GM19463 (cell line): Measurements from ENCODE around the gene CIAPIN1.

Experiments
- ATAC-seq: cut with Tn5 transposase; IDR thresholded peaks from one replicate; pipeline ENCODE4 v1.9.1; 2021; ENCODE audit warnings: mild to moderate bottlenecking, moderate library complexity; ENCODE audit not compliant: unreplicated experiment

The CIAPIN1 gene

DNA sequence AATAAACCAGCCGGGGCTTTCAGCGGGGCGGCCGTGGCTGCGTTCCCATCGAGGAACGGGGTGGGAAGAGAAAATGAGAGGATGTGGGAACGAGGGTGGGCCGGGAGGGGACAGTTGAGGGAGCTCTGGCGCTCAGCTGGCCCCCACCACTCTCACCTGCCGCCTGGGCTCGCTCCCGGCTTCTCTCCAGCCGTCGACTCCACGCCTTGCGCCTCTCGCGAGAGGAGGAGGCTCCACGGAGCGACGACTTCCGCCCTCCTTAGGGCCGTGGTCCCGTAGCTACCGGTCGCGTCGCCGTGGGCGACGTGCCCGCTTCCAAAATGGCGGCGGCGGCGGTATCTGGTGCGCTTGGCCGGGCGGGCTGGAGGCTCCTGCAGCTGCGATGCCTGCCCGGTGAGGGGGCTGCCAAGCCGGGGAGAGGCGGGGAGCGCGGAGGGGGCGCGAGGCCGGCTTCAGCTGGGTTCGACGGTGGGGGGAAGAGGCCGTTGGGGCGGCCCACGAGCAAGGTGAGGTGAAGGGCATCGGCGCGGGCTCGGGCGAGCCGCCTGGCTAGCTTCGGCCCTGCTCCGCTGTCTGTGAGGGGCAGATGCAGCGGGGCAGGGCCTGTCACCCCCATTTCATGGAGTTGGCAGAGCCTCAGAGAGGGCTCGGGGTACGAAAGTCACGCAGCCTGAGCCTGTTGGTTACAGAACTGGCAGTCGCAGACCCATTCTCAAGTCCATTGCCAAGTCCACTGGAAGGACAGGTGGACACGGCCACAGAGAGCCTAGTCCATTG, at the start of gene CIAPIN1, which contains the start of gene COQ9:
Gene CIAPIN1, minus strand, starts transcription at position 200 of the 777 bp plus-strand sequence. CDS start 6,457 bp downstream, outside the sequence.
Gene COQ9, plus strand, starts transcription at position 294 of the 777 bp plus-strand sequence. Its CDS starts 27 bp downstream, at position 321.
- peak; percentile 99 for ATAC-seq

DNA sequence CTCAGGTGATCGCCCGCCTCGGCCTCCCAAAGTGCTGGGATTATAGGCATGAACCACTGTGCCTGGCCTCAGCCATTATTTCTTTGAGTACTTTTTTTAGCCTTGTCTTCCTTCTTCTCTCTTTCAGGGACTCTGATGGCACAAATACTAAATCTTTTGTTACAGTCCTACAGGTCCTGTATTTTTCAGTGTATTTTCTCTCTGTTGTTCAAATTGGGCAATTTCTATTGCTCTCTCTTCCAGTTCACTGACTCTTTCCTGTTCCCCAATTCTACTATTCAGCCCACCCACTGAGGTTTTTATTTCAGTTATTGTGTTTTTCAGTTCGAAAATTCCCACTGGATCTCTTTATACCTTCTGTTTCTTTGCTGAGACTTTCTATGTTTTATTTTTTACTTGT, 46.6 kb upstream of the CIAPIN1 start:
- ATAC-seq: no peak

DNA sequence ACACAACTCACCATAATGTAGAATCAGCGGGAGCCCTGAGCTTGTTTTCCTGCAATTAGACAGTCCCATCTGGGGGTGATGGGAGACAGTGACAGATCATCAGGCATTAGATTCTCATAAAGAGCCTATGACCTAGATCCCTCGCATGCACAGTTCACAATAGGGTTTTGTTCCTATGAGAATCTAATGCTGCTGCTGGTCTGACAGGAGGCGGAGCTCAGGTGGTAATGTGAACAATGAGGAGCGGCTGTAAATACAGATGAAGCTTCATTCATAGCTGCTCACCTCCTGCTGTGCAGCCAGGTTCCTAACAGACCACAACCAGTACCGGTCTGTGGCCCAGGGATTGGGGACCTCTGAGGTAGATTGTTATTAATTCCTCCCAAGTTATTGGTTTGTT, 42.0 kb upstream of the CIAPIN1 start:
- no peak for ATAC-seq

DNA sequence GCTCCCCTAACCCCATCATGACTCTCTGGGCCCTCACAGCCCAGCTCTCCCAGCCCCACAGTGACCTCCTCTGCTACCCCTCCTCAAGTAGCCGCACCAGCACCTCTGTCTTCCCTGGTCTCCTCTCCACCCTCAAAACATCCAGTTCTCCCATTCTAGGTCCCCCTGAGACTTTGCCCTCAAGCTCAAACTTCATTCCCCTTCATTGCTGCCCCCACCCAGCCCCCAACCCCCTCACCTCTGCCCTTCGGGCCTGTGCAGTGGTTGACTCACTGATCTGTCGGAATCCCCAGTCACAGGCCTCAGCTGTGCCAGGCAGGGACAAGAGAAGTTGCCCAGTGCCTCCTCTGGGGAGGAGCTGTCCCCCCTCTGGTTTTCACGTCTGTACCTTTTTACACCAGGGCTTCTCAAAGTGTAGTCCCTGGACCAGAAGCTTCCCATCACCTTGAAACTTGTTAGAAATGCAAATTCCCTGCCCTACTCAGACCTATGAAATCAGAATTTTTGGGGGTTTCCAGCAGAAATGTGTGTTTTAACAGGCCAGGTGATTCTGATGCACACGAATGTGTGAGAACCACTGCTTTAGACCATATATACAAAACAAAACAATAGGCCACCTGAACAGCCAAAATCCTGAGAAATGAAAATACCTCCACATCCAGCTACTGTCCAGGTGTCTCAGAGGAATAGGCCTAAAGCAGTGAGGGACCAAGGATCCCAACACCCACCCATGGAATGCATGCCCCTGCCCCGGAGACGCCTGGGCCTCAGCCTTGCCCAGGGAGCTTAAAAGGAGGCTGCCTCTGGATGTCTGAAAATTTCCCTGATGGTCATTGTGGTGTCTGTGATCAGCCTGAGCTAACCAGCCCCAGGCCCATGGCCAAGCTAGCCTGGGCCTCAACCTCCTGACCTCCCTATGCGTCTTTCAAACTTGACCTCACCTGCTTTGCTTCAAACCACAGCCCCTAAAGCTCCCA, 40.0 kb upstream of the CIAPIN1 start:
- ATAC-seq: no peak

DNA sequence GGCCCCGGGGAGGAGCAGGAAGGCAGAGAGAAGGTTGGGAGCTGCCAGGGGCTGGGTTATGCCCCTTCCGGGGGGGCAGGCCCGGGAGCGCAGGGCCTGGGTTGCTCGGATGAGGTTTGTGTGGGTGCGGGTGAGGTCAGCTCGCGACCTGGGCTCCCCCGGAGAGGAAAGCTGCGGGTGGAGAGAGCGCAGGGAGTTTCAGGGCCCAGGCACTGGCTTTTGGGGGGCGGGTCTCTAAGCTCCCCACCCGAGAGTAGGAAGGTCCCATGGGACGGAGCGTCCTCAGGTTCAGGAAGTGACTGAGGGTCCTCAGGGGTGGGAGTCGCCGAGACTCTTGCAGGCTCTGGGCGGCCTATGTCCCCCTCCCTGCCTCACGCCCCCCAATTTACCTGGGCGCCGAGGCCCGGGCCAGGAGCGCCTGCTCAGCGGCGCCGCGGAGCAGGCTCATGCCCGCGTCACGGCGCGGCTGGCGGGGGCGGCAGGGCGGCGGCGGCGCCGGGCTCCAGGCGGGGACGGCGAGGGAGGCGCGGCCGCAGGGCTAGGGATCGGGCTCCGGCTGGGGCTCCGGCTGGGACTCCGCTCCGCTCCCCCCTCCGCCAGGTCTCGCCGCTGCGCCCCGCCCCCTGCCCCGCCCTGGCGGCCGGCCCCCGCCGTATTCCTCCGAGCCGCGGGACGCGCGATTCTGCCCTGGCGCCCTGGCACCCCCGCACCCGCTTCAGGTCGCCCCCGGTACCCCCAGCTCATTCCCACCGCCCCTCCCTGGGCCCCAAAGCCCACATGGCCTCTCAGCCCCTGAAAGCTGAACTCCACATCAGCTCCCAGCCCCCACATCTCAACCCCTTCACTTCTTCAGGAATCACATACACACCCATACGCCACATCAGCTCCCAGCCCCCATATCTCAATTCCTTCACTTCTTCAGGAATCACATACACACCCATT, 39.0 kb upstream of the CIAPIN1 start, which contains the start of gene DOK4:
Gene DOK4, minus strand, starts transcription at position 578 of the 942 bp plus-strand sequence. CDS start 6,986 bp downstream, outside the sequence.
- ATAC-seq: peak; percentile 93

DNA sequence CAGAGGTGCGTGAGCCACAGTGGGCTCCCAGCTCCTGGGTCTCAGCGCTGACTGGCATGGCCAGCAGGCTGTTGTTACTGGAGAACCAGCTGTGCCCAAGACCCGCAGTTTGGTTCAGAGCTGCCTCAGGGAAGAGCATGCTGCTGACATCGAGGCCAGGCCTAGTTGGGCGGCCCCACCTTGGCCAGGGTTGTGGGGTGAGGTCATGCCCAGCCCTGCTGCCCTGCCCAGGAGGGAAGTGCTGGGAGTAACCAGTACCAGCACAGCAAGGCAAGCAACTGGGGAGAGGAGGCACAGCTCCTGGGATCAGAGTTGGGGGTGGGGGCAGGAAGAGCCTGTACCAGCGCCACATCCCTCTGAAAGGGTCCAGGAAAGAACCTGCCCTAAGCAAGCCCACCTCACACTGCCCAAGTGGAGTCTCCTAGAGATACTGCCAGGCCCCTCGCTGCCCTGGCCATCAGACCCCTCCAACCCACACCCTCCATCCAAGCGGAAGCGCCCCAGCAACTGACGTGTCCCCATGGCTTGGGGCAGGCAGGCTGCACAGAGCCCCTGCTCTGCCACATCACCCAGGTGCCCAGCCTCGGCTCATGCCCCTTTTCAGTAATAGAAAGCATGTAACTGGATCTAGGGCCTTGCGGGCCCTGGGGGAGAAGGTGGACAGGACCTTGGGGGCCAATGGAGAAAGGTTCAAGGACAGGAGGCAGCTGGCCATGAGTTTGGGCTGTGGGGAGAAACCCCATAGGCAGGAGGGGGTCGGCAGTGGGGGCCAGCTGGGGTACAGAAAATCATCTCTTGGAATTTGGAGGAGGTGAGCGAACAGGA, 38.1 kb upstream of the CIAPIN1 start:
- no peak for ATAC-seq

DNA sequence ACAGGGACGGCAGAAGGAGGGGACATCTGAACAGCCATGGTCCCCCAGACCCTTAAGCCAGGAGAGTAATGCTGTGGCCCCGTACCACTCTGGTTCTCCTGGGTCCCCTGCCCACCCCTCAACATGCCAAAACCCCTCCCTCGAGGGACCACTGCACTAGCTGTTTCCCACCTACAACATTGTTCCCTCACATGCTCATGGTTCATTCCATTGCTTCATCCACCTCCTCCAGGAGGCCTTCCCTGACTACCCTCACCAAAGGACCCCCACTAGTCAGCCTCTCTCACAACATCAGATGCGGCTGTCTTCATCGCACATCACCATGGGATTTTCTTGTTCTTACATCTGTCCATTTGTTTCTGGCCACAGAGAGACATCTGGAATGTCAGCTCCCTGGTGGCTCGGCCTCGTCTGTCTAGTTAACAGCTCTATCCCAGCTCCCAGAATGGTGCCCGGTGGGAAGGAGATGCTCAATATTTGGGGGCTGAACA, 37.4 kb upstream of the CIAPIN1 start:
- ATAC-seq: no peak

DNA sequence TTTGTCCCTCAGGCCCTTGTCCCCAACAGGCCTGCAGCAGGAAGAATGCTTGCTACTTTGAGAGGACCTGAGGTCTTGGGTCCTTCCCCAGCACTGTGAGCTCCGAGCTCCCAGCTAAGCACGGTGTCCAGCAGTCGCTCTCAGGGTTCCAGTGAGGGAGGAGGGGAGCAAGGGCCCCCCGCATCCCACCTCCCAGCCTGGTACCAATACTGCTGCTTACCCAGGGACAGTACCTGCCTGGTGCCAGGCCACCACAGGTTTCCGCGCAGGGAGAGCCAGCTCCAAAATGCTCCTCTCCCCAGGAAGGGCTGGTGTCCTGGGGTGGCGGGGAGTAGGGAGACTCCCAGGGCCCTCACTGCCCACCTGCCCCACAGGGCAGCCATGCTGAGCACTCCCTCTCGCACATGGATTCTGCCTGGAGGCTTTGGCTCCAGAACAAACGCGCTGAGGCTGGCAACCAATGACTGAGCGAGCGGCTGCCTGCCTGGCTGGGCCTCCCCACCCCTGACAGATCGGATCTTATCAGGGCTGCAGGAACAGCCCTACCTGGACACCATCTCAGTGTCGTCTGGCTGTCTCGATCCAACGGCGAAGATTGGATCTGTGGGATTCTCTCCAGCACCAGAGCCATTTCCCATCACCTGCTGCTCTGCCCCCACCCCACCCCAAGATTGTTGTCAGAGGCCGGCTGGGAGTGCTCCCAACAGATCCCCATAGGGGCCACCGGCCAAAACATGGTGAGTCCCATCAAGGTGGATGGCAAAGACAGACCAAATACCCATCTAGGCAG, 36.7 kb upstream of the CIAPIN1 start:
- ATAC-seq: no peak

DNA sequence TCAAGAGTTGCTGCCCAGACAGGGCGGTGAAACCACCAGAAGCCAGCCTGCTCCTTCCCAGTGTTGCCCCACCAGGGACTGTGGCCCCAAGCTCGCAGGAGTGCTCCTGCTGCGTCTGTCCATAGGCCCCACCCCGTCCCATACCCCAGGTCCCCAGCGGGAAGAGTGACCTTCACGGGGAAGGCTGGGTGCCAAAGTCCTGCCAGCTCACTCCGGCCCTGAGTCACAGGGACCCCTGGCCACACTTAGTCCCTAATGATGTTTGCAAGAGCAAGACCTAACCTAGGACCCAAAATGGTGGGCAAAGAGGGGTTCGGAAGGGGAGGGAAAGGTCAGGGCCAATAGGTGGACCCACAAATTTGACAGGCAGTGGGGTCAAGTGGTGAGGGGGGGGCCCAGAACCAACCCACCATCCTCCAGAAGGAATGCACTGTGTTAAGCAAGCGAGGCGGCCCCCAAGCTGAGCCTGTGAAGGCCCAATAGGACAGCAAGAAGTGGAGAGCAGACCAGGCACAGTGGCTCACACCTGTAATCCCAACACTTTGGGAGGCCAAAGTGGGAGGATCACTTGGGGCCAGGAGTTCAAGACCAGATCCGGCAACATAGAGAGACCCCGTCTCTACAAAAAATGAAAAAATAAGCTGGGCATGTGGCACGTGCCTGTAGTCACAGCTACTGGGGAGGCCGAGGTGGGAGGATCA, 35.8 kb upstream of the CIAPIN1 start:
- ATAC-seq: no peak

DNA sequence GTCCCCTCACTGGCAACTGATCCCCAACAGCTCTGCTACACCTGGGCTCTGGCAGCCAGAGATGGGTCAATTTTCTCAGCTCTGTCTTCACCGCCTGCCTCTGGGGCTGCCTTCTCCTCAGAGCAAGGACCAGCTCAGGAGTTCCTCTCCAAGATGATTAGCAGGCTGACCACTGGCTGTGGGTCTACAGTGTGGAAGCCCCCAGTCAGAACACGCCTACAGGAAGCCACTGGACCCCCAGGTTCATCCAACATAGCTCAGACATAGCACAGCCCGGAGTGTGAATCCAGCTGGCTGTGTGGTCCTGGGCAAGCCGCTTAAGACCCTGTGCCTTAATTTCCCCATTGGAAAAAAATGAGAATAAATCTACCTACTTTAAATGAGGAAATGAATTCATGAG, 34.2 kb upstream of the CIAPIN1 start:
- no peak for ATAC-seq

DNA sequence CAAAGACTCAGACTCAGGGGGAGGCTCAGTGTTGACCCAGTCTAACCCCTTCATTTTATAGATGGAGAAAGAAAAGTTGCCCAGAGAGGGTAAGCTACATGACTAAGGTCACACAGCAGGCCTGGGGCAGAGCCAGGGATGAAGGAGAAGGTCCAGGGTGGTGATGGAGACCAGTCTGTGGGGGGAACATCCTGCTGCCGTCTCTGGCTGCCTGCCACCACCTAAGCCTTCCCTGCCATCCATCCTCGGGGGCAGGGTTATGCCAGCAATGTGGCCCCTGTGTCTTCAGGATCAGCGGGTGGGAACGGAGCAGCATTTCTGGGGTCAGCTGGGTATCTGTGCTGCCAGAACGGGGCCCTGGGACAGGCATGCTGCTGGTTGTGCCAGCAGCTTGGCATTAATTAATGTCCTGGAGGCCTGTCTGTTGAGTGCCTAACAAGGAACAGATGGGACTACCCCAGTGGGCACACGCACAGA, 33.6 kb upstream of the CIAPIN1 start:
- ATAC-seq: no peak

DNA sequence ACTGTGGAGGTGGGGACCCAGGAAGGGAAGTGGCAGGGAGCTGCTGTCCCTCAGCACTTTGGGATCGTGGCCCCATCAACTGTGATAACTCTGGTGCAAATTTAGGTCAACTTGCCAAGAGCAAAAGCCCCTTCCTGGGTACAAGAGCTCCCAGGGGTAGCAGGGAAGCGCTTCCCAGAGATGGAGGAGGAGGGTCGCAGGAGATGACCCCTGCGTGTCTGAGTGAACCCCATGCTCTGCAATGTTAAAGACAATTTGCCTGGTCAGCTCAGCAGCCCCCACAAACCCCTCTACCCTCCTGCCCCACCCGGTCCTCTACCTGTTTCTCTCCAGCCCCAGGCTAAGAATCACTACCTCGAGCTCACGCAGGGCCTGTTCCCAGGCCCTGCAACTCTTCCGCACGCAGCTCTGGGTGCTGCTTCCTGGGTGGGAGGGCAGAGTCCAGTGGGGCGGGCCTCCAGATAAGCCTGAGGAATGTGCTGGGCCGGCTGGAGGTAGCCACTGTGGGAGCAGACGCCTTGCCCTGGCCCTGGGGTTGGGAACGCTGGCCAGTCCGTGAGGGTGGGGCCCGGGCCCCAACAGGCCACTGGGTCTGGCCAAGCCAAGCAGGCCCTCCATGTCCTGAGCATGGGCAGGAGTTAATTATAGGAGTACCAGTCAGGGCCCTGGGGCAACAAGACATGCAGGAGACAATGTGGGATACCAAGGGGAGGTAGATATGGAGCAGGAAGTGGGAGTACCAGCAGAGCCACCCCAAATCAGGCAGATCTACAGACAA, 33.0 kb upstream of the CIAPIN1 start:
- ATAC-seq: no peak

DNA sequence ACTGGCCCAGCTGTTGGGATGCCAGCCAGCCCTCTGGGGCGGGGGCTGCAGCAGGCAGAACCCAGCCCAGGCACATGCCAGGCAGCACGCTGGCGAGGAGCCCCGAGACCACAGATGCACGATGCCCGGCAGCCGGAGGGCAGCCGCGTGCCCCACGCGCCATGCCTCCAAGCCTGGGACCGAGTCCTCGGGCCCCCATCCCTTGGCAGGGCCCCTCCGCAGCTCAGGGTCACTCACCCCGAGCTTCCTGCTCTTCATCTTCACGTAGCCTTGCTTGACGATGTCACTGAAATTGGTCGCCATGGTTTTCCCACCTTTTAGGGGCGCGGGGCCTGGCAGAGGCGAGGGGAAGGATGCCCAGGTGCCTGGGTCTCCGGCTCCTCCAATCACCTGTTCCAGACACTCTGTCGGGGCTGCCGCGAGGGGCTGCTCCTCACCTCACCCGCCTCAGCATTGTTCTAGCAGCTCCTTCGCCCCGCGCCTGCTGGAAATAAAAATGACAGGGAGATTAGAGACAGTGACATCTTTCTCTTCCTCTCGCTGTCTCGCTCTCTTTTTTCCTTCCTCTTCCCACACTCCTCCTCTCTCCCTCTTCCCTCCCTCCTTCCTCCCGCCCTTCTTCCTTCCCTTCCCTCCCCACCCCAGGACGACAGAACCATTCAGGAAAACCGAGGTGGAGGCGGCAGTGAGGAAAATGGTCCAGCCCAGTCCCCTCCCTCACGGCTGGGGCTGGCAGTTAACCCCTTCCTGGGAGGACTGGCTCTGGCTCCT, 32.2 kb upstream of the CIAPIN1 start:
- no peak for ATAC-seq

DNA sequence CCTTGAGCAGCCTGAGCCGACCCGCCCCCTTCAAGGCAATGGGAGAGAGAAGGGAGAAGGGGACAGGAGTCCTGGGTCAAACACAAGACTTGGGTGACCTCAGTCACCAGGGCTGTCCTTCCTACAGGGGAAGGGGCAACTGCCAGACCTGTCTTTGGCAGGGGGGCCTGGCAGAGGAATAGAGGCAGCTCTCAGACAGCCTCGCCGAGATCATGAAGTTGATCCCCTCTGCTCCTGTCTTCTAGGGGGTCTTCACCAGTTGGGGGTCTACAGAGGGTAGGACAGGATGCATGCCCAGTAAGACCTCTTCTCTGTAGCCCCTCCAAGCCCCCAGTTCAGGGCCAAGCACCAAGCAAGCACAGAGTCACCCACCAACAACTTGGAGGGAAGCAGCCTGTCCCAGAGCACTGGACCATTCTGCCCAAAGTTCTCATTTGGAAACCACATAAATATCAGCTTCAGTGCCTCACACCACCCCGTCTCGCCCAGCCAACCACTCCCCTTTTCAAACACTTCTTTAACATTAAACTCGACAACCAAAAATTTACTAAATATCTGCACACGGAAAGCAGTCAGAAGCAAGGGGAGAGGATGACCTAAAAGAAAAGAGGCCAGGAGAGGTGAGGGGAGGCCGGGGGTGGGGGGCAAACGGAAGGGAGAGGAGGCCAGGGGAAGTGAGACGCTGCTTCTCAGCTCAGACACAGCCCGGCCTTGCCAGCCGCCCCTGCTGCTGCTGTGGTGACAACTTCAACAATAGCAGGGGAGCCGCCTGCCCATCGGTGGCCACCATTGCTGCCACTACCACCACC, 31.4 kb upstream of the CIAPIN1 start:
- no peak for ATAC-seq

DNA sequence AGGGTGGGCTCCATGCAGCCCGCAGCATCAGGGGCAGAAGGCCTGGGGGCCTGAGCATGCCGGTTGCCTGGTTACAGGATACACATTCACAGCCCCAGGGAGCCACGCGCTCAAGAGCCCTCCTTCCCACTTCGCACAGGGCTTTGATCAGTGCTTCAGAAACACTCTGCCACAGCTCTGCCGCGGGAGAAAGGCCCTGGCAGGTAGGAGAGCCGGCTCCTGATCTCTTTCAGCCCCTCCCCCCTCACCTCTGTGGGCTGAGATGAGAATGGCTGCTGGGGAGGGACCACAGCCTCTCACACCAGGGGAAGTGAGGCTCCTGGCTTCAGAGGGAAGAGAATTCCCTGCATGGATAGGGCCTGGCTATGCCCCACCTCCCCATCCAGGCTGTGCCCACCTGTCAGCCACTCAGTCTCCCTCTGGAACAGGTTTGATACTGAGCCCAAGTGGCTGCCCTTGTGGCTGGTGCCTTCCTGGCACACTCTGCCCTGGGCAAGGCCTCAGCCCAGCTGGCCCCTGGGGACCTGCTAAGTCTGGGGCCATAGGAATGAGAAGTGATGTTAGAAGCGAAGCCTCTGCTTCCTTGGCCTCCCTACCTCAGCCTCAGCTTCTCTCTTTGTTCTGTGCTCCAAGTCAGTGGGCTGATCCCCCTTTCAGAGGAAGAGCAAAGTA, 30.5 kb upstream of the CIAPIN1 start:
- ATAC-seq: no peak
